WTC11 (cell line): Measurements from ENCODE around the gene RXRA. TPM values are rescaled to one million over a fixed set of nuclear protein-coding genes. Genes with fewer than 3 reads are reported as not detected.

Source experiments
- ATAC-seq: fragments of 200-7000 bp; cut with Tn5 transposase; 2 replicates; pipeline ENCODE4 v1.10.0; 2021; ENCODE audit warnings: mild to moderate bottlenecking, moderate library complexity
- CTCF ChIA-PET: fragments of 300-600 bp; sonication (Branson Sonifier 250); formaldehyde crosslinking; loops from one replicate; lab custom pipeline; 2021; ENCODE audit warnings: antibody characterized with exemption; lab: Charles Lee
- POLR2A ChIA-PET: fragments of 350-600 bp; sonication (Branson Sonifier 250); formaldehyde crosslinking; loops from one replicate; lab custom pipeline; 2021; ENCODE audit warnings: antibody characterized with exemption; lab: Charles Lee
- DNase-seq: peaks from one replicate; pipeline ENCODE4 v3.0.0; 2021; ENCODE audit warnings: low spot score
- H3K27ac Mint-ChIP-seq: 2 replicates; pipeline ENCODE4 v1.8.0; 2021; ENCODE audit warnings: mixed read lengths
- H3K27me3 Mint-ChIP-seq: 2 replicates; pipeline ENCODE4 v1.8.0; 2021; ENCODE audit warnings: low read depth, mild to moderate bottlenecking, moderate library complexity, mixed read lengths
- H3K36me3 Mint-ChIP-seq: 2 replicates; pipeline ENCODE4 v1.8.0; 2021; ENCODE audit warnings: mixed read lengths
- H3K4me1 Mint-ChIP-seq: 2 replicates; pipeline ENCODE4 v1.8.0; 2022; ENCODE audit warnings: mixed read lengths
- H3K4me3 Mint-ChIP-seq: 2 replicates; pipeline ENCODE4 v1.8.0; 2021; ENCODE audit warnings: mild to moderate bottlenecking, moderate library complexity, mixed read lengths
- H3K9me3 Mint-ChIP-seq: 2 replicates; pipeline ENCODE4 v1.8.0; 2021; ENCODE audit warnings: mixed read lengths
- ATF1 ChIP-seq: sonication (generic); formaldehyde crosslinking; IDR thresholded peaks from 2 replicates; pipeline ENCODE4 v1.8.1; 2023; ENCODE audit warnings: mild to moderate bottlenecking, moderate library complexity, missing genetic modification reagents
- GABPB1 ChIP-seq: sonication (generic); formaldehyde crosslinking; IDR thresholded peaks from 2 replicates; pipeline ENCODE4 v1.8.1; 2023; ENCODE audit warnings: mild to moderate bottlenecking, missing genetic modification reagents
- GRHL2 ChIP-seq: fragments of 250-450 bp; sonication (Bioruptor Pico); IDR thresholded peaks from 2 replicates; pipeline ENCODE4 v1.8.0; 2022; ENCODE audit warnings: mild to moderate bottlenecking, moderate library complexity; ENCODE audit not compliant: insufficient replicate concordance, severe bottlenecking
- GTF2I ChIP-seq: fragments of 250-450 bp; sonication (Bioruptor Pico); conservative IDR thresholded peaks from 2 replicates; pipeline ENCODE4 v1.4.0; 2021; ENCODE audit warnings: mild to moderate bottlenecking
- RORB ChIP-seq: fragments of 250-450 bp; sonication (Bioruptor Pico); IDR thresholded peaks from 2 replicates; pipeline ENCODE4 v1.9.0; 2021; ENCODE audit warnings: mild to moderate bottlenecking
- SMAD3 ChIP-seq: sonication (generic); formaldehyde crosslinking; IDR thresholded peaks from 2 replicates; pipeline ENCODE4 v1.8.0; 2022; ENCODE audit warnings: missing genetic modification reagents, mild to moderate bottlenecking, borderline replicate concordance
- TEAD1 ChIP-seq: sonication (generic); formaldehyde crosslinking; IDR thresholded peaks from 2 replicates; pipeline ENCODE4 v1.8.0; 2022; ENCODE audit warnings: mild to moderate bottlenecking, missing genetic modification reagents
- TEAD4 ChIP-seq: sonication (generic); formaldehyde crosslinking; IDR thresholded peaks from 2 replicates; pipeline ENCODE4 v1.8.0; 2022; ENCODE audit warnings: mild to moderate bottlenecking, missing genetic modification reagents
- ZNF121 ChIP-seq: sonication (generic); formaldehyde crosslinking; IDR thresholded peaks from 2 replicates; pipeline ENCODE4 v1.8.0; 2023; ENCODE audit warnings: missing genetic modification reagents
- ZNF138 ChIP-seq: sonication (generic); formaldehyde crosslinking; conservative IDR thresholded peaks from 2 replicates; pipeline ENCODE4 v1.8.1; 2022; ENCODE audit warnings: mild to moderate bottlenecking, moderate library complexity, missing genetic modification reagents
- ZNF232 ChIP-seq: sonication (generic); formaldehyde crosslinking; IDR thresholded peaks from 2 replicates; pipeline ENCODE4 v1.8.0; 2022; ENCODE audit warnings: mild to moderate bottlenecking, missing genetic modification reagents
- ZNF416 ChIP-seq: fragments of 250-450 bp; sonication (Bioruptor Pico); IDR thresholded peaks from 2 replicates; pipeline ENCODE4 v1.9.0; 2021; ENCODE audit warnings: mild to moderate bottlenecking, inconsistent platforms
- total RNA-seq: library from RNA; stranded (reverse); gene quantifications from 3 replicates; pipeline ENCODE4 v1.2.3, GENCODE V29; 2021
- TF ChIP-seq, protein P1 (sequence below): fragments of 250-450 bp; sonication (Bioruptor Pico); IDR thresholded peaks from 2 replicates; pipeline ENCODE4 v1.9.0; 2021; ENCODE audit warnings: mild to moderate bottlenecking, borderline replicate concordance
- TF ChIP-seq, protein P2 (sequence below): sonication (generic); formaldehyde crosslinking; IDR thresholded peaks from 2 replicates; pipeline ENCODE4 v1.8.0; 2022; ENCODE audit warnings: missing genetic modification reagents
- TF ChIP-seq, protein P3 (sequence below): sonication (generic); formaldehyde crosslinking; IDR thresholded peaks from 2 replicates; pipeline ENCODE4 v1.8.0; 2023; ENCODE audit warnings: missing genetic modification reagents
- TF ChIP-seq, protein P4 (sequence below): sonication (generic); formaldehyde crosslinking; IDR thresholded peaks from 2 replicates; pipeline ENCODE4 v1.8.1; 2023; ENCODE audit warnings: mild to moderate bottlenecking, missing genetic modification reagents, moderate library complexity
- TF ChIP-seq, protein P5 (sequence below): fragments of 200-600 bp; IDR thresholded peaks from 2 replicates; pipeline ENCODE4 v1.8.0; 2022; ENCODE audit warnings: antibody characterized with exemption

The RXRA gene
- total RNA-seq, 1 experiment from 2014 or later: 27.5 TPM

DNA sequence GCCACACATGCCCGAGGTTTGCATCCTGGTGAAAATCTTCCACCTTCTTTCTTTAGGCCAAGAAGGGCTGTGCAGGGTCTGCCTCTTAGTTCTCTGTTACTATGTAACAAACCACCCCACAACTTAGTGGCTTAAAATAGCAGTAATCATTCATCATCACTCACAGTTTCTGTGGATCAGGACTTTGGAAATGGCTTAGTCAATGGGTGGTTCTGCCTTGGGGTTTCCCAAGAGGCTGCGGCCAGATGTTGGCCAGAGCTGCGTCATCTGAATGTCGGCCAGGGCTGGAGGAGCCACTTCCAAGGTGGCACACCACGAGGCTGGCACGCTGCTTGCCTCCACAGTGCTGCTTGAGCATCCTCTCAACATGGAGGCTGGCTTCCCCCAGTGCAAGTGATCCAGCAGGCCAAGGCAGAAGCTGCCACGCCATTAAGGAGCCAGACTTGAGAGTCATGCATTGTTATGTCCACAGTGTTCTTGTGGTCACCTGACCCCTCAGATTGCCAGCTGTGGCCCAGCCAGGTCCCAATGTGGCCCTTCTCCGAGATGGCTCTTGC is 135.2 kb downstream of the RXRA start:
- no peak for ATAC-seq
- no peak overlapping the region for H3K4me3 Mint-ChIP-seq
- H3K36me3 Mint-ChIP-seq: no peaks in the 10 kb centered on the region
- DNase-seq: no peak
- ChIA-PET POLR2A (no interaction called here), CTCF (interaction anchor here (0.7 to 1.9 kb wide), 2 partner anchors 12 kb away, joined by 3 to 6 read pairs; no protein-coding TSS in a partner anchor)
- TF ChIP-seq TEAD1 (CRISPR knock-in tag) (no peak), ZNF138 (no peak), GTF2I (no peak), TEAD4 (CRISPR knock-in tag) (no peak), ZNF416 (no peak), ATF1 (no peak), SMAD3 (no peak), RORB (CRISPR knock-in tag) (no peak), ZNF121 (CRISPR knock-in tag) (no peak), GABPB1 (no peak), ZNF232 (CRISPR knock-in tag) (no peak), GRHL2 (CRISPR knock-in tag) (no peak)
- TF ChIP-seq, protein P1, sequence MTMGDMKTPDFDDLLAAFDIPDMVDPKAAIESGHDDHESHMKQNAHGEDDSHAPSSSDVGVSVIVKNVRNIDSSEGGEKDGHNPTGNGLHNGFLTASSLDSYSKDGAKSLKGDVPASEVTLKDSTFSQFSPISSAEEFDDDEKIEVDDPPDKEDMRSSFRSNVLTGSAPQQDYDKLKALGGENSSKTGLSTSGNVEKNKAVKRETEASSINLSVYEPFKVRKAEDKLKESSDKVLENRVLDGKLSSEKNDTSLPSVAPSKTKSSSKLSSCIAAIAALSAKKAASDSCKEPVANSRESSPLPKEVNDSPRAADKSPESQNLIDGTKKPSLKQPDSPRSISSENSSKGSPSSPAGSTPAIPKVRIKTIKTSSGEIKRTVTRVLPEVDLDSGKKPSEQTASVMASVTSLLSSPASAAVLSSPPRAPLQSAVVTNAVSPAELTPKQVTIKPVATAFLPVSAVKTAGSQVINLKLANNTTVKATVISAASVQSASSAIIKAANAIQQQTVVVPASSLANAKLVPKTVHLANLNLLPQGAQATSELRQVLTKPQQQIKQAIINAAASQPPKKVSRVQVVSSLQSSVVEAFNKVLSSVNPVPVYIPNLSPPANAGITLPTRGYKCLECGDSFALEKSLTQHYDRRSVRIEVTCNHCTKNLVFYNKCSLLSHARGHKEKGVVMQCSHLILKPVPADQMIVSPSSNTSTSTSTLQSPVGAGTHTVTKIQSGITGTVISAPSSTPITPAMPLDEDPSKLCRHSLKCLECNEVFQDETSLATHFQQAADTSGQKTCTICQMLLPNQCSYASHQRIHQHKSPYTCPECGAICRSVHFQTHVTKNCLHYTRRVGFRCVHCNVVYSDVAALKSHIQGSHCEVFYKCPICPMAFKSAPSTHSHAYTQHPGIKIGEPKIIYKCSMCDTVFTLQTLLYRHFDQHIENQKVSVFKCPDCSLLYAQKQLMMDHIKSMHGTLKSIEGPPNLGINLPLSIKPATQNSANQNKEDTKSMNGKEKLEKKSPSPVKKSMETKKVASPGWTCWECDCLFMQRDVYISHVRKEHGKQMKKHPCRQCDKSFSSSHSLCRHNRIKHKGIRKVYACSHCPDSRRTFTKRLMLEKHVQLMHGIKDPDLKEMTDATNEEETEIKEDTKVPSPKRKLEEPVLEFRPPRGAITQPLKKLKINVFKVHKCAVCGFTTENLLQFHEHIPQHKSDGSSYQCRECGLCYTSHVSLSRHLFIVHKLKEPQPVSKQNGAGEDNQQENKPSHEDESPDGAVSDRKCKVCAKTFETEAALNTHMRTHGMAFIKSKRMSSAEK (CRISPR knock-in tag): no peak
- TF ChIP-seq, protein P2, sequence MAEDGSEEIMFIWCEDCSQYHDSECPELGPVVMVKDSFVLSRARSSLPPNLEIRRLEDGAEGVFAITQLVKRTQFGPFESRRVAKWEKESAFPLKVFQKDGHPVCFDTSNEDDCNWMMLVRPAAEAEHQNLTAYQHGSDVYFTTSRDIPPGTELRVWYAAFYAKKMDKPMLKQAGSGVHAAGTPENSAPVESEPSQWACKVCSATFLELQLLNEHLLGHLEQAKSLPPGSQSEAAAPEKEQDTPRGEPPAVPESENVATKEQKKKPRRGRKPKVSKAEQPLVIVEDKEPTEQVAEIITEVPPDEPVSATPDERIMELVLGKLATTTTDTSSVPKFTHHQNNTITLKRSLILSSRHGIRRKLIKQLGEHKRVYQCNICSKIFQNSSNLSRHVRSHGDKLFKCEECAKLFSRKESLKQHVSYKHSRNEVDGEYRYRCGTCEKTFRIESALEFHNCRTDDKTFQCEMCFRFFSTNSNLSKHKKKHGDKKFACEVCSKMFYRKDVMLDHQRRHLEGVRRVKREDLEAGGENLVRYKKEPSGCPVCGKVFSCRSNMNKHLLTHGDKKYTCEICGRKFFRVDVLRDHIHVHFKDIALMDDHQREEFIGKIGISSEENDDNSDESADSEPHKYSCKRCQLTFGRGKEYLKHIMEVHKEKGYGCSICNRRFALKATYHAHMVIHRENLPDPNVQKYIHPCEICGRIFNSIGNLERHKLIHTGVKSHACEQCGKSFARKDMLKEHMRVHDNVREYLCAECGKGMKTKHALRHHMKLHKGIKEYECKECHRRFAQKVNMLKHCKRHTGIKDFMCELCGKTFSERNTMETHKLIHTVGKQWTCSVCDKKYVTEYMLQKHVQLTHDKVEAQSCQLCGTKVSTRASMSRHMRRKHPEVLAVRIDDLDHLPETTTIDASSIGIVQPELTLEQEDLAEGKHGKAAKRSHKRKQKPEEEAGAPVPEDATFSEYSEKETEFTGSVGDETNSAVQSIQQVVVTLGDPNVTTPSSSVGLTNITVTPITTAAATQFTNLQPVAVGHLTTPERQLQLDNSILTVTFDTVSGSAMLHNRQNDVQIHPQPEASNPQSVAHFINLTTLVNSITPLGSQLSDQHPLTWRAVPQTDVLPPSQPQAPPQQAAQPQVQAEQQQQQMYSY (CRISPR knock-in tag): no peak
- TF ChIP-seq, protein P3, sequence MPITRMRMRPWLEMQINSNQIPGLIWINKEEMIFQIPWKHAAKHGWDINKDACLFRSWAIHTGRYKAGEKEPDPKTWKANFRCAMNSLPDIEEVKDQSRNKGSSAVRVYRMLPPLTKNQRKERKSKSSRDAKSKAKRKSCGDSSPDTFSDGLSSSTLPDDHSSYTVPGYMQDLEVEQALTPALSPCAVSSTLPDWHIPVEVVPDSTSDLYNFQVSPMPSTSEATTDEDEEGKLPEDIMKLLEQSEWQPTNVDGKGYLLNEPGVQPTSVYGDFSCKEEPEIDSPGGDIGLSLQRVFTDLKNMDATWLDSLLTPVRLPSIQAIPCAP (CRISPR knock-in tag): no peak
- no peaks in the 10 kb centered on the region for H3K9me3 Mint-ChIP-seq
- no peak overlapping the region for H3K27ac Mint-ChIP-seq
- no peaks in the 10 kb centered on the region for H3K27me3 Mint-ChIP-seq
- H3K4me1 Mint-ChIP-seq: no peaks in the 10 kb centered on the region

DNA sequence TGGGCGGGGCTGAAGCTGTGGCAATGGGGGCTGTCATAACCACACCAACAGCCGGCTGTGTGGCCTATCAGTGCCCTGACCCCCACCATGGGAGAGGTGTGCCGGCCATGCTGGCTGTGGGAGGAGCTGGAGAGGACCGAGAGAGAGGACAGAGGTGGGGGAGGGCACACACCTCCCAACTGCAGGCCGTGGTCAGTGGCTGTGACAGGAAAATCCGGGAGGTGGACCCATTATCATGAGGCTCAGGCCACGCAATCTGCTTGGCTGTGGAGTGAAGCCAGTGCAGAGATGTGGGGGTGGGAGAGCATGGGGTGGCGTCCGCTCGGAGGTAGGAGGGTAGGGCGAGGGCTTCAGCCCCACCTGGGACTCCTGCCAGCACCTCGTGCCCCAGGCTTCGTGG is 136.1 kb downstream of the RXRA start:
- no peaks in the 10 kb centered on the region for H3K36me3 Mint-ChIP-seq

More for the DNA sequence above, 136.1 kb downstream of the RXRA start:
- ATAC-seq: no peak
- no peak for DNase-seq
- Mint-ChIP-seq H3K4me3 (no peak overlapping the region), H3K9me3 (no peaks in the 10 kb centered on the region), H3K27ac (no peak overlapping the region), H3K4me1 (no peaks in the 10 kb centered on the region), H3K27me3 (no peaks in the 10 kb centered on the region)
- CTCF ChIA-PET: interaction anchor here (1.2 to 2.0 kb wide), 2 partner anchors 13 to 19 kb away, joined by 3 to 10 read pairs; no protein-coding TSS in a partner anchor
- POLR2A ChIA-PET: interaction anchor here (0.5 kb wide), 1 partner anchor 1127 kb away, joined by 3 read pairs; no protein-coding TSS in a partner anchor
- TF ChIP-seq, protein P4, sequence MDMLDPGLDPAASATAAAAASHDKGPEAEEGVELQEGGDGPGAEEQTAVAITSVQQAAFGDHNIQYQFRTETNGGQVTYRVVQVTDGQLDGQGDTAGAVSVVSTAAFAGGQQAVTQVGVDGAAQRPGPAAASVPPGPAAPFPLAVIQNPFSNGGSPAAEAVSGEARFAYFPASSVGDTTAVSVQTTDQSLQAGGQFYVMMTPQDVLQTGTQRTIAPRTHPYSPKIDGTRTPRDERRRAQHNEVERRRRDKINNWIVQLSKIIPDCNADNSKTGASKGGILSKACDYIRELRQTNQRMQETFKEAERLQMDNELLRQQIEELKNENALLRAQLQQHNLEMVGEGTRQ (CRISPR knock-in tag): no peak
- TF ChIP-seq, protein P5, sequence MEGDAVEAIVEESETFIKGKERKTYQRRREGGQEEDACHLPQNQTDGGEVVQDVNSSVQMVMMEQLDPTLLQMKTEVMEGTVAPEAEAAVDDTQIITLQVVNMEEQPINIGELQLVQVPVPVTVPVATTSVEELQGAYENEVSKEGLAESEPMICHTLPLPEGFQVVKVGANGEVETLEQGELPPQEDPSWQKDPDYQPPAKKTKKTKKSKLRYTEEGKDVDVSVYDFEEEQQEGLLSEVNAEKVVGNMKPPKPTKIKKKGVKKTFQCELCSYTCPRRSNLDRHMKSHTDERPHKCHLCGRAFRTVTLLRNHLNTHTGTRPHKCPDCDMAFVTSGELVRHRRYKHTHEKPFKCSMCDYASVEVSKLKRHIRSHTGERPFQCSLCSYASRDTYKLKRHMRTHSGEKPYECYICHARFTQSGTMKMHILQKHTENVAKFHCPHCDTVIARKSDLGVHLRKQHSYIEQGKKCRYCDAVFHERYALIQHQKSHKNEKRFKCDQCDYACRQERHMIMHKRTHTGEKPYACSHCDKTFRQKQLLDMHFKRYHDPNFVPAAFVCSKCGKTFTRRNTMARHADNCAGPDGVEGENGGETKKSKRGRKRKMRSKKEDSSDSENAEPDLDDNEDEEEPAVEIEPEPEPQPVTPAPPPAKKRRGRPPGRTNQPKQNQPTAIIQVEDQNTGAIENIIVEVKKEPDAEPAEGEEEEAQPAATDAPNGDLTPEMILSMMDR: no peak
